Measurements from ENCODE around the gene VPS41.

VPS41 gene

DNA sequence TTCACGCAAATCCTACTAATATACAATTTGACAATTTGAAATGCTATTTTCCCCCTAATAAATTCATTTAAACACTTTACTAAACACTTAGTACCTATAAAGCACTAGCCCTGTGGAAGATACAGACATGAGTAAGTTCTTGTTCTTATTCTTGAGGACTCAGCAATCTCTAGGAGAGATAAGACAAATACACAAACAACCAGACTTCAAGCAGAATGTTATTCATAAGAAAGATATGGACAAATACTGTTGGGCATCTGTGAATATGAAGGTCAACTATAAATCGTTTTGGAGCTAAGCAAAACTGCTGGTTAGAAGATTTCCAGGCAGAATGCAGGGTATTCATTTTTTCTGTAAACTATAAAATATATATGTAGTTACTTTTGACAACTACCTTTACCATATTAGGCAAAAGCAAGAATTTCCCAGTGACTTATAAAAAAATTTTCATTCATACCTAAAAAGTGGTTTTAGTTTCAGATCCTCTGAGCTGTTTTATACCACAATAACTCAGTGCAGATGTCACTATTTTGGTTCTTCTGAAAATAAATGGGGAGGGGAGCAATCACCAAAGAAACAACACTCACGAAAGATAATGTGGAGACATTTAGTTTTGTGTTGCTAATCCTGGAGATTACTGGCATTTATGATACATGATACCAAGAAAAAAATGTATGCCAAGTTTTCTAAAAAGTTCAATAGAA, 3.8 kb downstream of the VPS41 start:
- peak; percentile 10 for DNase-seq (ENCODE audit: low spot score)

DNA sequence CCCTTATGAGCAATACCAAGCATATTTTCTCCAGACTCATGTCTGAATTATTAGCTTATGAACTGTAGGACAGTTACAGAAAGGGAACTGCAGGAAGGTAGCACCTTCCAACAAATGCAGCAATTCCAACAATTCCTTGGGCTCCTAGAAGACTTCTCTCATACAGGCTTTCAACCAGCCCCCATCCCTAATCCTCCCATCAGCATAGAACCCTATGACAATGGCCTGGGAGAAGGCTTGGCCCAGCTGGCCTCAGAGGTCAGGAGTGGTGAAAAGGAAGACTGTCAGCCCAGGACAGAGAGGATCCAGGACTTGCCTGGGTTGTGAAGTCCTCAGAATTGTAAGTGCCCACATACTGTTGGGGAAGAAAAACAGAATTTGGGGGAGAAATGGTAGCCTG, 5.9 kb downstream of the VPS41 start:
- DNase-seq (ENCODE audit: low spot score), result no peak

DNA sequence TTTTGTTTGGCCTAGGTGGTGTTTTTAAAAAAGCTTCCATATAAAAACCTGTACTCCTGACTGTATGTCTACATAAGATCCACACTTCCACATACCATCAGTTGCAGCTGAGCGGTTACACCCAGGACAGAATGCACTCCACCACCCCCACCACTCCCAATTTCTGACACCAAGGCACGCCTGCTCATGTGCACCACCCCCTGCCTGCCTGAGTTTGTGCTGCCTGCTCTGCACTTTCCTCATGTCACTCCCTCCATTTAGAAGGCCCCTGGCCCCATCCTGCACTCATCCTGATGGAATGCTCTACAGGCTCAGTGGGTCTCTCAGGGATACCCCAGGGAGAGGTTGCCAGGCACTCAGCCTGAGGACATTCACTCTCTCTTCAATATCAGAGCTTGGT, 6.5 kb downstream of the VPS41 start:
- DNase-seq (ENCODE audit: low spot score), result no peak

DNA sequence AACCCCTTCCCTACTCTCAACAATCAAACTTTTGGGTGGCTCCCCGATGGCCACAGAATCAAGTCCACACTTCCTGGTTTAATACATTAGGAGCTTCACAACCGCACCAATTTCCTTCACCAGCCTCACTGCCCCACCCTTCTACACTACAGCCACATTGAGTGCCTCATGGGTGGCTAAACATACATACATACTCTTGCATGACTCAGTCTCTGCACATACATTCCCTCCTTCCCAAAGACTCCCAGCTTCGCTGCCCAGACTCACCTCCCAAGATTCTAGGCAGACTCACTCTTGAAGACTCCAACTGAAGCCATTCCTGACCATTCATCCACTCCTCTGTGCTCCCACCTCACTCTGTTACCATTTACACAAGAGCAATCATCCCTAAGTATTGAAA, 15.9 kb downstream of the VPS41 start:
- DNase-seq (ENCODE audit: low spot score), result no peak

DNA sequence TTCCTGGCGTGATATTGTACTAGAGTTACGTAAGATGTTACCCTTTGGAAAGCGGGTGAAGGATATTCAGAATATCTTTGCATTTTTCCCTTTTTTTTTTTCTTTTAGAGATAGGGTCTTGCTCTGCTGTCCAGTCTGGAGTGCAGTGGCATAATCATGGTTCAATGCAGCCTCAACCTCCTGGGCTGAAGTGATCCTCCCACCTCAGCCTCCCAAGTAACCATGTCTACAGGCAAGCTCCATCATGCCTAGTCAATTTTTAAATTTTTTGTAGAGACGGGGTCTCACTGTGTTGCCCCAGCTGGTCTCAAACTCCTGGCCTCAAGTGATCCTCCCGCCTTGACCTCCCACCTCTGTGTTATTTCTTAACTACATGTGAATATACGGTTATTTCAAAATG, 18.4 kb downstream of the VPS41 start:
- DNase-seq (ENCODE audit: low spot score), result no peak

DNA sequence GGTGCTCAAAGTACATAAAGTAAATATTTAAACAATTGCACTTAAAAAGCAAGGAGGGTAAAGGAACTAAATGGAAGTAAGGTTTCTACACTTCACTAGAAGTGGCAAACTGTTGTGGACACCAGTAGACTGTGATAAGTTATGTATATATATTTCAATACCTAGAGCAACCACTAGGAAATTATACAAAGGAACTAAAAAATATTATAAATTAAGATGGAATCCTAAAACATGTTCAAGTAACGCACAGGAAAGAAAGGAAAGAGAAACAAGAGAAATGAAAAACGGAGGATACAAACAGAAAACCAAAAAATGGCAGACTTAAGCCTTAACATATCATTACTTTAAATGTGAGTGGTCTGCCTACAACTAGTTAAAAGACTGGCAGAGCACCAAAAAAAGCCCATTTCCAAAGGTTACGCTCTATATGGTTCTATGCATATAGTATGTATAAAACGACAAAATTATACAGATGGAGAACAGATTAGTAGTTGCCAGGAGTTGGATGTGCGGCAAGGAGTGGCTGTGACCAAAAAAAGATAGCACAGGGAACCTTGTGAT, 19.0 kb downstream of the VPS41 start:
- no peak for DNase-seq (ENCODE audit: low spot score)

DNA sequence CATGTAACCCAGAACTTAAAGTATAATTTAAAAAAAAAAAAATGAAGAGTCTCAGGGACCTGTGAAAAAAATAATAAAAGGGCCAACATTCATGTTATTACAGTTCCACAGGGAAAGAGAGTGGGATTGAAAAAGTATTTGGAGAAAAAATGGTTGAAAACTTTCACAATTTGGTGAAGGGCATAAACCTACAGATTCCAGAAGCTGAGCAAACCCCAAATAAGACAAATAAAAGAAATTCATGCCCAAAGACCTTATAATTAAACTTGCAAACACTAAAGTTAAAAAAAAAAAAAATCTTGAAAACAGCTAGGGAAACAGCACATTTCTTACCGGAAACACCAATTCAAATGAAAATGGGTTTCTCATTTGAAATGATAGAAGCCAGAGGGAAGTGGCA, 19.9 kb downstream of the VPS41 start:
- no peak for DNase-seq (ENCODE audit: low spot score)

DNA sequence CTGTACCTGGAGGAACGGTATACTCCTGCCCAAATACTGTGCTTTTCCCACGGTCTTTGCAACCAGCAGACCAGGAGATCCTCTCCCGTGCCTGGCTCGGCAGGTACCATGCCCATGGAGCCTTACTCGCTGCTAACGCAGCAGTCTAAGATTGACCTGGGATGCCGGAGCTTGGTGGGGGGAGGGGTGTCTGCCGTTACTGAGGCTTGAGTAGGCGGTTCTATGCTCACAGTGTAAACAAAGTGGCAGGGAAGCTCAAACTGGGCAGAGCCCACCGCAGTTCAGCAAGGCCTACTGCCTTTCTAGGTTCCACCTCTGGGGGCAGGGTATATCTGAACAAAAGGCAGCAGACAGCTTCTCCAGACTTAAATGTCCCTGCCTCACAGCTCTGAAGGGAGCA, 22.7 kb downstream of the VPS41 start:
- no peak for DNase-seq (ENCODE audit: low spot score)

DNA sequence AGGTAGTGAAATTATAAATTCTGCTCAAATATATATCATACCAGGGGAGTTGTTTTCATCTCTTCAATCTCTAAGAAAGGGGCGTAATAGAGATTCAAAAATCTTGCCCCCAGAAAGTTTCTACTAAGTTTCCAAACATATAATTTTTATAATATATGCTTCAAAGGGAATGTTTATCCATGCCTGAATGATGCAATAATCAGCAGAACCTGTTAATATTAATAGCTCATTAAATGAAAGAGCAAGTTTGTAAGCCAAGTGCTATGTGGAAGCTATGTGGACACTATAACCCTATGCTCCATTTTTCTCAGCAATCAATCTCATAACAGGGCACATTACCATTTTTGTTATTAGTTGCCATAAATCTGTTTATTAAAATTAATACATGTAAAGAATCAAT, 25.3 kb downstream of the VPS41 start:
- no peak for DNase-seq (ENCODE audit: low spot score)

DNA sequence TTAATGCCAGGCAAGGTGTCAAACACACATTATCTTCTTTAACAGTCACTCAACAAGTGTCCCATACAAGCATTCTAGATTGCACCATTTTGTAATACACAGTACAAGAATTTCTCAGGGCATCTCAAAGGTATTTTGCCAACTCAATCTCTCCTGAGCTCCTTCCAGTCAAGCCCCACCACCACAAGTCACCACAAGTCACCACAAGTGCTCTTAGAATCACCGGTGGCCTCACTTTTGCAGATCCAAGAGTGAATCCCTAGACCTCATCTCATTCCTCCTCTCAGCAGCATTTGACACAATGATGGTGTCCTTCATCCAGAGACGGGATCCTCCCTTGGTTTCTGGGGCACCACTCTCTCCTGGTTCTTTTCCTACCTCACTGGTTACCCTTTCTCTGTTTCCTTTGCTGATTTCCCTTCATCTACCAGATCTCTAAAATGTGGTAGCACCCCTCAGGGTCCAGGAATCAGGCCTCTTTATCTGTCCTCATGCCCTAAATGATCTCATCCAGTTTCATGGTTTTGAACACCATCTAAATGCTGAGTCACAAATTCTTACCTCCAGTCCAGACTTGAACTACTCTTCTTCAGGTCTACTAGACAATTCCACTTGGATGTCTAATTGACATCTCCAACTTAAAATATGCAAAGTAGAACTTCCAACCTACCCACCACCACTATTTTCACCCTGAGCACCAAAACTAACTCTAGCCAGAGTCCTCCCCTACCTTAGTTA, 26.9 kb downstream of the VPS41 start:
- DNase-seq (ENCODE audit: low spot score), result no peak

DNA sequence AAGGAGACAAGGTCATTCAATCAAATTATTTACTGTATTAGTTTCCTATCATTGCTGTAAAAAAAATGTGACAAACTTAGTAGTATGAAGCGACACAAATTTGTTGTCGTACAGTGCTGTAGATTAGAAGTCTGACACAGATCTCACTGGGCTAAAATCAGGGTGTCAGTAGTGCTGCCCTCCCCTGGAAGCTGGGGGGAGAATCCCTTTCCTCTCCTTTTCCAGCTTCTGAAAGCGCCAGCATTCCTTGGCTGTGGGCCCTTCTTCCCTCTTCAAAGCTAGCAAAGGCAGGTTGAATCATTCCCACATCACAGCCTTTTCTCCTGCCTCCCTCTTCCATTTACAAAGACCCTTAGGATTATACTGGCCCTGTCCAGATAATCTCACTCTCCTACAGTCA, 28.0 kb downstream of the VPS41 start:
- DNase-seq (ENCODE audit: low spot score), result no peak

DNA sequence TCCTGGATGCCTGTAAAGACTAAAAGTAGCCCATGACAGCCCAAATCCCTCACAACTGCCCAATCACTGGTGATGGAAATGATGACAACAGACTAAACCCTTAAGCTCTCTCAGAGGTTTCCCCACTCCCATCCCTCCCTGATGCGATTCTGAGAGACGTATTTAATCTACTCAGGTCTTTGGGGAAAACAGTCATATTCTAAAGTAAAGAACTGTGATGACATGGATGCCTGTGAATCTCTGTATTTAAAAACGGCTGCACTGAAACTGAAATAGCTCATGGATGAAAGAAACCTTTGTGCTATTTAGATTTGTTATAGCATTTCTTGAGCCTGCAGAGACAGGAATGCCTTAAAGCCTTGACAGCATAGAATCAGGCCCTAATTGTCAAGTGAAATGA, 28.5 kb downstream of the VPS41 start:
- DNase-seq (ENCODE audit: low spot score), result no peak

DNA sequence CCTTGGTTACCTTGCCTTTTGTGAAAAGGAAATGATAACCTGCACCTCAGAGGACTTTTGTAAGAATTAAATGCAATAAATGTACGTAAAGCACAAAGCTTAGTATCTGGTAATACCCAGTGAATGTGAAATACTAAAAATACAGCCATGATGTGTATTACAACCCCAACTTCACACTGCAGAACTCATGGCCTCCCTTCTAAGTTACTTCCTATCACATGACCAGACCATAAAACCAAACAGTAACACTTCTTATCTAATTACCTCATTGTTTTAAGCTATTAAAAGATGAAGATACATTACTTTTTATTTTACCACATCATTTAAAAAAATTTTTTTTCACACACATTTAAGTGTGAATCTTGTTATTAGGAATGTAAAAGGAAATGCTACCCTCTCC, 29.0 kb downstream of the VPS41 start:
- DNase-seq (ENCODE audit: low spot score), result no peak

DNA sequence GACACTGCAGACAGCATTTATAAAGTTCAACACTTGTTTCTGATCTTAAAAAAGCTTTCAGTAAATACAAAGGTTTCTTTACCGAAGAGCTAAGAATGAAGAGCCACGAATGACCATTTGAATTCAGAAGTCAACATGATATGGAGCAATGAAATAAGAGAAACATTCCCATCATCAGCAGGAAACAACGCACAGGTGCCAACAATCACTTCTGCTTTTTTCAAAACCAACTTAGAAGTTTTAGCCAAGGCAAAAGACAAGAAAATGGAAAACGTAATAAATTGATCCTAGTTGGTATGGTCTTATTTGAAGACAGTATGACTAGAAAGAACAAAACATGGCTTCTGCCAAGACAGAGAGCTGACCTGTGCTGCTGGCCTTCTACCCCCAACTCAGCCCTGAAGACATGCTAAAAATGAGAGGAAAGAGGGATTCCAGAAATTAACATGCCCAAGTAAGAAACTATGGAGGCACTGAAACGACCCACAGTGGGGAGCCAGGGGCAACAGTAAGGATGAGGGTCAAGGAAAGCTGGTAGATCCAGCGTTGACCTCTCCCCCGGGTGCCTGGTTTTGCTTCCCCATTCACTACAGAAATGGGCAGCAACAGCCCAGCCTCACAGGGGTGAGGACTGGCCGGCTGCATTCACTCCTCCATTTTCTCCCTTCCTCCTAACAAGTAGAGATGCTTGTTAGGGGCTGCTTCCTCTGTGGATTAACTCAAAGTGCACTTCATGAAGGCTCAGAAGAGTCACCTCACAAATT, 30.1 kb downstream of the VPS41 start:
- DNase-seq (ENCODE audit: low spot score), result no peak

DNA sequence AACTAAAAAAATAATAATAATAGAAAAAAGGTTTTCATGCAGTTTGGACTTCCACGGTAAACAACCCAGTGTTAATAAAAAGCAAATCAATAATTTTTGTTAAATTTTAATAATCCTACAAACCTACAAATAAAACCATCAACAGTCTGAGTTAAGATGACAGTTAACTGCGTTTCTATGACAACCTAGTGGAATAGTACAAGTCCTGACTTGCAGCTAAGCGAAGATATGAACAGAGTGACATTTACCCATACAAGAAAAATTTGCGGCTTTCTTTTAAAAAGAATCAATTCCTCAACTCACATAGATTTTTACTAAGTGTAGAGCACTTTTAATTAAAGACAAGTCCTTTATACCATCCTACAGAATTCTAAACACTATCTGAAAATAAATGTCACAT, 35.6 kb downstream of the VPS41 start:
- DNase-seq (ENCODE audit: low spot score), result no peak

DNA sequence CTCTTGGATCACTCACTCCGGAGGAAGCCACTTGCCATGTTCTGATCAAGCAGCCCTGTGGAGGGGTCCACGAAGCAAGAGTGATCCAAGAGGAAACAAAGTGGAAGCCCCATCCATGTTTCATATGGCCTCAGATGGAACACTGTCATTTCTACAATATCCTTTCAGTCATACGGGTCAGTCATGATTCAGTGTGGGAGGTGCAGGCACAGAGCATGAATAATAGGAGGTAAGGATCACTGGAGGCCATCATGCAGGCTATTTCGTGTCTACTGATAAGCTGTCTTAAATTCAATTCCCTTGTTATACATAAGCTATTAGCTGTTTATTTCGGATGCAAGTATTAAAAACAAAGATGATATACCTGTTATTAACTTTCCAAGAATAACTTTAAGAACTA, 36.8 kb downstream of the VPS41 start:
- no peak for DNase-seq (ENCODE audit: low spot score)

DNA sequence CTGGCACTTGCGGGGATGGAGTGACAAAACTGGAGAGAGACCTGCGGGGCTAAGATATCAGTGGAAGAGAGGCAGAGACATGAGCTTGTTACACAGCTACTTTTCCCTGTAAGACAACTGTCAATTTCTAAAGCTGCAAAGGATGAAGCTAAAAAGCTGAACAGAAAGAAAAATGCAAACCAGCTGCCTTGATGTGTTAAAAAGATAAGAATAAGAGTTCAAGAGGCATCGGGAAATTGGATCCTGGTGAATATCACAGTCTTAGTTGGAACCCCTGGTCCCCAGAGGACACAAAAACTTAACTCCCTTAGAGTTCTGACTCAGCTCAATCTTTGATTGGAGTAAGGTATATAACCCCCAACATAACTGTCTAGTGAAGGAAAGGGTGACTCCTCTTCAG, 38.8 kb downstream of the VPS41 start:
- no peak for DNase-seq (ENCODE audit: low spot score)

DNA sequence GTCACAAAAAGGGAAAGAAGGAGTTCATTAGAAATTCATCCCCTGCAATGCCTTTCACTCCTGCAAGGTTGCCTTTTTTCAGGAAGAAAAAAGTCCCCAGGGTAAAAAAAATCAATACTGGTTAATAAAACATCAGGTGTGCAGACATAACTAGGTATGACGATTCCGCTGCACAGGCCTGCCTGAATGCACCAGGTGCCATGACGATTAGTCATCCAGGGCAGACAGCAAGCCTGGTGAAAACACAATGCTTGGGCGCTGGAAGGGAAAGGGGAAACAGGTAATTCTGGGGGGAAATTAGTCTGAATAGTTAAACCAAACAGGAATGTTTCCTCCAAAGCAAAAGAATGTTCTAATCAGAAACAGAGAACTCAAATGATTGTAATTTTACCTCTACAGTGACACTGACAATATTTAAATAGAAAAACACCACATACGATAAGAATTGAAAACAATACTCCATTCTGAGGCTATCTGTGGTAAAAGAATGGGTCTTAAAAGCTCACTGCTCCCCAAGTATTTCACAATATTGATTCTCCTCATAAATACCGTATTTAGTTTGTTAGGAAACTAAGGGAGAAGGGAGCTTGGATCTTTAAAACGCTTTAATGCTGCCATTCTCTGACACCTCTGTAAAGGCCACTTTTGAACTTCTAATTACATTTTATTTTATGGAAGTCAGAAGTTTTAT, 45.2 kb downstream of the VPS41 start:
- no peak for DNase-seq (ENCODE audit: low spot score)

DNA sequence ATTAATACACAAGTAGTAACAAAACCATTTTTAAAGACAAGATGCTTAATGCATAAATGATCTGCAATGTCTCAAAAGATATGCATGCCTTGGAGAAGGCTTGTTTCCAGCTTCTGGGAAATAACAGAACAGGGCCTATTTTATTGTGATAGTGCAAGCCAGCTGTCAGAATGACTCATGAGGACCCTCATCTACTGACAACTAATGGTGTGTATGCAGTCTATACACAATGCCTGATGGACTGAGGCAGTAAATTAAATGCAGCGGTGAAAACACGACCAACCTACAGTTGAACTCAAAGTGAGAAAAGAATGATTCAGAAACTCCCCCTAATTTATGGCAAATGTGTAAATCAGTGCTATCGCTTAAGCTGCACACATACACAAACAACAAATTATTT, 46.3 kb downstream of the VPS41 start:
- no peak for DNase-seq (ENCODE audit: low spot score)

DNA sequence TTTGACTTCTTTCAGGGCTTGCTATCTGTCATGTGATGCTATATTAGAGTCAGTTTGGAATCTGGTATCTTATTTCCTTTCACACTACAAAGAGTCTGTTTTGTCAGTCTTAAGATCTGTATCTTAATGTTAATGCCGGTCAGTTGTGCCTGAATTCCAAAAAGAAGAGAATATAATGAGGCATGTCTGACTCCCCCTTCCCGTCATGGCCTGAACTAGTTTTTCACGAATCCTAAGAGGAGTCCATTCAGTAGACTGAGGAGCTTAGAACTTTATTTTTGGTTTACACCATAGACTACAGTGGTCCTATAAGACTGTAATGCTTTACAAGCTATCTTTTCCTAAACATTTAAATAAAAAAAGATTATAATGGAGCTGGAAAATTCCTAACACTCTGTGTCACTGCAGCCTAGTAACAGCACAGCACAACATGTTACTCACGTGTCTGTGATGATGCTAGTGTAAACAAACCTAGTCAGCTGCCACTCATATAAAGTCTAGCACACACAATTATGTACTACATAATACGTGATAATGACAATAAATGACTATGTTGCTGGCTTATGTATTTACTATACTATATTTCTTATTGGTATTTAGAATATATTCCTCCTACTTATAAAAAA, 50.6 kb downstream of the VPS41 start:
- no peak for DNase-seq (ENCODE audit: low spot score)

DNA sequence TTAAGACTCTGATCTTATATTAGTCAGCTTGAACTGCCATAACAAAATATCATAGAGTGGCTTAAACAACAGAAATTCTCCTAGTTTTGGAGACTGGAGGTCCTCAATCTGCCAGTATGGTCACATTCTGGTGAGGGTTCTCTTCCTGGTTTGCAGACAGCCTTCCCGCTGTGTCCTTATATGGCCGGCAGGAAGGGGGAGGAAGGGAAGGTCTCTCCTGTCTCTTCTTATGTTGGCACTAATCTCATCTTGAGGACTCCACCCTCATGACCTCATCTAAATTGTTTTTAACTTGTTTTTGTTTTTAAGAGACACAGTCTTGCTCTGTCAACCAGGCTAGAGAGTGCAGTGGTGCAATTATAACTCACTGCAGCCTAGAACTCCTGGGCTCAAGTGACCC, 53.1 kb downstream of the VPS41 start:
- no peak for DNase-seq (ENCODE audit: low spot score)

DNA sequence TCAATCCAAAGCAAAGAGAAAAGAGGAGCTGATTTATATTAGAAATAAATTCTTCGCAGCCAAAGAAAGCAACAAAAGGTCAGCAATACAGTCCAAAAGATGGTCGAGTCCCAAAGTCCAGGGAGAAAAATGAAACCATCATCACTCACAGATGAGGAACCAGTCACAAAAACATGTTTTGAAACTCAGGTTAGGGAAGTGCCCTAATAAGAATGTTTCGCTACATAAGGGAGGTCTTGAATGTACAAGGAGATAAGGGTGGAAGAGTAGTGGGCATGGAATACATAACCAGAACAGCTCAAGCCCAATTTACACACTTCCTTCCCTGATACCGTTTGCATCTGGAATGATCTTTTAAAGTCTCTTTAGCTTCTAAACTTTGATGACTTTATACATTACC, 53.6 kb downstream of the VPS41 start:
- DNase-seq (ENCODE audit: low spot score), result no peak
